ENCODE data around the gene CCDC9B.

DNA sequence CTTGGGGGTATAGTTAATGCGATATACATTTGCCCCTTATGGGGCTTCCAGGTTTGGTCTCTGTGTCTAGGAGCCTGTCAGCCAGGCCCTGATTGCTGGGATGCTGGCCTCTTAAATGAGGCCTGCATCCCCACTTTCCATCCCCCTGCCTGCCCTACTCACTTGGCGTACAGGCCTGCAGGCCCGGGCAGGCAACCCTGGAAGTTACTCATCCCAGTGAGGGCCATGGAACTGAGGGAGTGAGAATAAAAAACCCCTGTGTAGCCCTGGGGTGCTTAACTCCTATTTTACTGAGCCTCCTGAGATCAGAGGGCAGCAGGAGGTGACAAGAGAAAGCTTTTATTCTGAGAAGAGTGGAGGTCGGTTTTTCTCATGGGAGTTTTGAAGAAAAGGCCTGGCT, 19.3 kb upstream of the CCDC9B start:
- TF ChIP-seq EP300 (IDR thresholded peaks at IDR 0.05): no peak
- TF ChIP-seq, protein P1, sequence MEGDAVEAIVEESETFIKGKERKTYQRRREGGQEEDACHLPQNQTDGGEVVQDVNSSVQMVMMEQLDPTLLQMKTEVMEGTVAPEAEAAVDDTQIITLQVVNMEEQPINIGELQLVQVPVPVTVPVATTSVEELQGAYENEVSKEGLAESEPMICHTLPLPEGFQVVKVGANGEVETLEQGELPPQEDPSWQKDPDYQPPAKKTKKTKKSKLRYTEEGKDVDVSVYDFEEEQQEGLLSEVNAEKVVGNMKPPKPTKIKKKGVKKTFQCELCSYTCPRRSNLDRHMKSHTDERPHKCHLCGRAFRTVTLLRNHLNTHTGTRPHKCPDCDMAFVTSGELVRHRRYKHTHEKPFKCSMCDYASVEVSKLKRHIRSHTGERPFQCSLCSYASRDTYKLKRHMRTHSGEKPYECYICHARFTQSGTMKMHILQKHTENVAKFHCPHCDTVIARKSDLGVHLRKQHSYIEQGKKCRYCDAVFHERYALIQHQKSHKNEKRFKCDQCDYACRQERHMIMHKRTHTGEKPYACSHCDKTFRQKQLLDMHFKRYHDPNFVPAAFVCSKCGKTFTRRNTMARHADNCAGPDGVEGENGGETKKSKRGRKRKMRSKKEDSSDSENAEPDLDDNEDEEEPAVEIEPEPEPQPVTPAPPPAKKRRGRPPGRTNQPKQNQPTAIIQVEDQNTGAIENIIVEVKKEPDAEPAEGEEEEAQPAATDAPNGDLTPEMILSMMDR (IDR thresholded peaks at IDR 0.05): no peak
- TF ChIP-seq POLR2AphosphoS5 (IDR thresholded peaks at IDR 0.05): no peak
- TF ChIP-seq POLR2A (IDR thresholded peaks at IDR 0.05): no peak

All from gastroesophageal sphincter (tissue), 3 donors.